ENCODE measurements around the gene SOS1.

DNA sequence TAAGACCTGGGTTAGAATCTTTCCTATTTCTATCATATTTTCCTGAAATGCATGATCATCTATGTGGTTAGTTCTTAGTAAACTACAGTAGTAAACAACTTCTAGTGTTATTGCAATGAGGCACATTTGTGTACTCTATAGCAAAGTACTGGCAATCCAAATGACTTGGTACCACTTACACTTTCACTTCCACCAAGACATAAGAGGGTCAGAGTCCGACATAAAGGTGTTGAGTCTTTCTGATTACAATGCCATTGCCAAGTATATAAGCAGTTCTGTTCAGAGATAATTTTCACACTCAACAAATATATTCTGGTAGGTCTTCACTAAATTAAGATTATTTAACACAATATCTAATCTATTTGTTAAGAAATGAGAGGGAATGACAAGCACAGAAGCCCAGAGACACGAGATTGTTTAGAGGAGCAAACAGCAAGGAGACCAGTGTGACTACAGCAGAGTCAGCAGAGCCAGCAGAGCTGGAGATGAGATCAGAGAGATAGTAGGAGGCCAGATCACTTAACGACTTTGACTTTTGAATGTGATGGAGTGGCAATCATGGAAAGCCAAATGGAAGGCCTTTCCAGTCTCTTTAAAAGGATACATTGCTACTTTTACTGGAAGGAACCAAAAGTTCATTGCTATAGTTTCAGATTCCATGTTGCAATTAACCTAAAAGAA lies 27.5 kb downstream of the SOS1 start:
- TF ChIP-seq ZNF426 (tag by site-specific recombination; IDR thresholded peaks at IDR 0.05), result no peak
- no peak for TF ChIP-seq ATF2 (tag by site-specific recombination; IDR thresholded peaks at IDR 0.05; ENCODE audit: low read depth)
- TF ChIP-seq, protein P1, sequence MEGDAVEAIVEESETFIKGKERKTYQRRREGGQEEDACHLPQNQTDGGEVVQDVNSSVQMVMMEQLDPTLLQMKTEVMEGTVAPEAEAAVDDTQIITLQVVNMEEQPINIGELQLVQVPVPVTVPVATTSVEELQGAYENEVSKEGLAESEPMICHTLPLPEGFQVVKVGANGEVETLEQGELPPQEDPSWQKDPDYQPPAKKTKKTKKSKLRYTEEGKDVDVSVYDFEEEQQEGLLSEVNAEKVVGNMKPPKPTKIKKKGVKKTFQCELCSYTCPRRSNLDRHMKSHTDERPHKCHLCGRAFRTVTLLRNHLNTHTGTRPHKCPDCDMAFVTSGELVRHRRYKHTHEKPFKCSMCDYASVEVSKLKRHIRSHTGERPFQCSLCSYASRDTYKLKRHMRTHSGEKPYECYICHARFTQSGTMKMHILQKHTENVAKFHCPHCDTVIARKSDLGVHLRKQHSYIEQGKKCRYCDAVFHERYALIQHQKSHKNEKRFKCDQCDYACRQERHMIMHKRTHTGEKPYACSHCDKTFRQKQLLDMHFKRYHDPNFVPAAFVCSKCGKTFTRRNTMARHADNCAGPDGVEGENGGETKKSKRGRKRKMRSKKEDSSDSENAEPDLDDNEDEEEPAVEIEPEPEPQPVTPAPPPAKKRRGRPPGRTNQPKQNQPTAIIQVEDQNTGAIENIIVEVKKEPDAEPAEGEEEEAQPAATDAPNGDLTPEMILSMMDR (tag by site-specific recombination; IDR thresholded peaks at IDR 0.05), result no peak
